GM18873 (cell line): Measurements from ENCODE around the gene WDR70.
"Not testable (repeated sequence)": the region's sequence is repeated elsewhere in the genome, so short reads cannot be mapped to it uniquely, and the experiment has no call there.

Experiments used
- ATAC-seq: cut with Tn5 transposase; IDR thresholded peaks from one replicate; pipeline ENCODE4 v1.9.1; 2021; ENCODE audit warnings: mild to moderate bottlenecking, moderate library complexity, moderate number of reproducible peaks; ENCODE audit not compliant: unreplicated experiment, low FRiP score

WDR70 gene

GRCh38 chr5:37626266-37626665 is 247.1 kb downstream of the WDR70 start:
- no peak for ATAC-seq

GRCh38 chr5:37628876-37629275 is 249.8 kb downstream of the WDR70 start:
- ATAC-seq, result no peak

- ATAC-seq, result no peak
These were observed 252.8 kb downstream of the WDR70 start for GRCh38 chr5:37631939-37632338.

DNA sequence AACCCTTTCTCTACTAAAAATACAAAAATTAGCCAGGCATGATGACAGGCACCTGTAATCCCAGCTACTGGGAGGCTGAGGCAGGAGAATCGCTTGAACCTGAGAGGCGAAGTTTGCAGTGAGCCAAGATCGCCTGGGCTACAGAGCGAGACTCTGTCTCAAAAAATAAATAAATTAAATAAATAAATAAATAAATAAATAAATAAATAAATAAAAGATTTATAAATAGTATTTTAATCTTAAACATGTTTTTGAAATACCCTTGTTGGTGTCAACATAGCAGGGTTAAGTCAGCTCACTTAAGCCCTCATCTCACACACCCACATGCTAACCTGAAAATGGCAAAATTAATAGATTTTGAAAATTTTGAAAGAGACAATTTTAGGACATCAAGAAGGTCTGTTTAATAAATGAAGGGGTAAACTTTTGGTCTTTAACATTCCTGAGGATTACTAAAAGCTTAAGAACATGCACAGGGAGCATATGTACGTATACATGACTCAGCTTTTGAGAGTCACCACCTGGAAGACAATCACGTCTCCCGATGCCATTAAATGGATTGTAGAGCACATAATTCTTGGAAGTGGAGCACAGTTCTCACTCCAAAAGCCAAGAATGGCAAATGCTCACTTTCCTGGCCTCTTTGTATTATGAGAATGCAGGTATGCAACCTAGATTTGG is 258.2 kb downstream of the WDR70 start:
- no peak for ATAC-seq

DNA sequence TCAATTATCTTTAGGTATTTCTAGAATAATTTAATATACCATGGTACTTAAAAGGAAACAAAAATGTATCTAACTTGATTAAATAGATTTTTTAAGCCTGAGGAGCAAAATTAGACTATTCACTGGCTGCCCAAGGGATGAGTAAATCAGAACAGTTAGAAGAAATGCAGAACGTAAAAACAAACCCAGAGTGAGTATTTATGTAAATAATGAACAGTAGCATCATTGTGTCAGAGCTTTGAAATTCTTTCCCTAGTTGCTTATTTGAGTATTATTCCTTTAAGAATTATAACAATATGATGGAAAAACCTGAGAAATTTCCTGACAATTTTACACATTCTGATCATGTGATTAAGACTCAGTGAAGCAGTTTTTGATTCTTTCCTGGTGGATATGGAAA is 259.8 kb downstream of the WDR70 start:
- ATAC-seq, result no peak

DNA sequence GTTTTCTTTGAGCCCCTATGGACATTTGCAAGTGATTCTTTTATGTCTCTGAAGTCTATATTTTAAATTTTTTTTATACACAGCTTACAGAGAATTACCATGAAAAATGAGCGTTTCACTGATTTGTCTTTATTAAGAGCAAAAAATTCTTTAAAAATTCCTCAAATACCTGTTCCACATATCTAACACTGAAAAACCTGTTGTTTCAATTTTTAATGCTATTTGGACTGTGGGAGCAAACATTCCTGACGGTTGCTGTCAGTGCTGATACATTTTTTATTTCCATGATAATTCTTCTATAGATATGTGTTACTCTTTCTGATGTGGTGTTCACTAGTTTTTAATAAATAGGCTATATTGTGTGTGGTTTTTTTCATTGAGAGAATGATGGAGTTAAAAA is 261.0 kb downstream of the WDR70 start:
- ATAC-seq, result no peak

- ATAC-seq, result no peak
These were observed 262.8 kb downstream of the WDR70 start for GRCh38 chr5:37641933-37642332.

- no peak for ATAC-seq
These were observed 266.6 kb downstream of the WDR70 start for GRCh38 chr5:37645707-37646106.

DNA sequence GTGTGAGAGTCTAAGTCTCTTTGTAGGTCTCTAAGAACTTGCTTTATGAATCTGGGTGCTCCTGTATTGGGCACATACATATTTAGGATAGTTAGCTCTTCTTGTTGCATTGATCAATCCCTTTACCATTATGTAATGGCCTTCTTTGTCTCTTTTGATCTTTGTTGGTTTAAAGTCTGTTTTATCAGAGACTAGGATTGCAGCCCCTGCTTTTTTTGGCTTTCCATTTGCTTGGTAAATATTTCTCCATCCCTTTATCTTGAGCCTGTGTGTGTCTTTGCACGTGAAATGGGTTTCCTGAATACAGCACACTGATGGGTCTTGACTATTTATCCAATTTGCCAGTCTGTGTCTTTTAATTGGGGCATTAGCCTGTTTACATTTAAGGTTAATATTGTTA is 275.4 kb downstream of the WDR70 start:
- not testable (repeated sequence) for ATAC-seq

GRCh38 chr5:37657046-37657445 is 277.9 kb downstream of the WDR70 start:
- no peak for ATAC-seq

DNA sequence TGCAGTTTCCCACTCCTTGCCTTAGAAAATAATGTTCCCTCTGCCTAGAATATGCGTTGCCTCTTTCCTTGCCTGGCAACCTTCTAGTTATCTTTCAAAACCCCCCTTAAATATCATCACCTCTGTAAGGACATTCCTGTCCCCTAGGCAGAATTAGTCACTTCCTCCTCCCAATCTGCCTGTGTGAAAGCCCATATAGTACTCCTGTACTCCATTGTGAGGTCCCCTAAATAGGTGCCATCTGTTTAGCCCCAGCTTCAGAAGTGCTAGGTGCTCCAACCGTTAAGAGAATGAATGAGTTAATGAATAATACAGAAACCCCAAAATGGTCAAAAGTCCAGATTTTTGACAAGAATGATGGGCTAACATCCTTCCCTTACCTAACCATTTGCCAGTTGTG is 279.3 kb downstream of the WDR70 start:
- no peak for ATAC-seq

GRCh38 chr5:37660319-37660718 is 281.2 kb downstream of the WDR70 start:
- no peak for ATAC-seq

DNA sequence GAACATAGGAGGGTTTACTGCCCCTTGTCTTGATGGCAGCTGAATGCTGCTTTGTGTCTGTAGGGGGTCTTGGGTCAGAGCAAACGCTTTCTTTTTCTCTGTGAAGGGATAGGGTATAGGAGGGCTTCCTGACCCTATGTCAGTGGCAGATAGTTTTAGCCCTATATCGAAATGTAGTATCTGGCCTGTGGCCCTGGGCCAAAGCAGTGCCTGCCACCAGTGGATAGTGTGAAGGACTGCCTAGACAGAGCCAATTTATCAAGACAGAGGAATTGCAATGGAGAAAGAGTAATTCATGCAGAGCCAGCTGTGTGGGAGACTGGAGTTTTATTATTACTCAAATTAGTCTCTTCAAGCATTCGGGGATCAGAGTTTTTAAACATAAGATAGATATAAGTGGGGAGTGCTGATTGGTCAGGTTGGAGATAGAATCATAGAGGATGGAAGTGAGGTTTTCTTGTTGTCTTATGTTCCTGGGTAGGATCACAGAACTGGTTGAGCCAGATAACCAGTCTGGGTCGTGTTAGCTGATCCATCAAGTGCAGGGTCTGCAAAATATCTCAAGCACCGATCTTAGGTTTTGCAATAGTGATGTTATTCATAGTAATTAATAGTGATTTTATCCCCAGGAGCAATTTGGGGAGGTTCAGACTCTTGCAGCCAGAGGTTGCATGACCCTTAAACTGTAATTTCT is 282.3 kb downstream of the WDR70 start:
- ATAC-seq, result no peak

DNA sequence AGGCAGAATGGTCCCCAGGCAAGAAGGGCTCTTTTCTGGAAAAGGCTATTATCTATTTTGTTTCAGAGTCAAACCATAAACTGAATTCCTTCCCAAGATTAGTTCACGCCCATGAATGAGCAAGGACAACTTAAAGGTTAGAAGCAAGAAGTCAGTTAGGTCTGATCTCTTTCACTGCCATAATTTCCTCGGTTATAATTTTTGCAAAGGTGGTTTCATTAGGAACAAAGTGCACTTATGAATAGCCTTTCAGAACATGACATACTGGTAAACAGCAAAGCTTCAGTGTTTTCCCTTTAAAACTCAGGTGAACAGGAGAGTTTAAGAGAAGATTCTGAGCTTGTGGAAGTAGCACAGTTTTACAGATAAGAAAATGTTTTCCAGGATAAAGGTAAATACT is 282.8 kb downstream of the WDR70 start:
- no peak for ATAC-seq

DNA sequence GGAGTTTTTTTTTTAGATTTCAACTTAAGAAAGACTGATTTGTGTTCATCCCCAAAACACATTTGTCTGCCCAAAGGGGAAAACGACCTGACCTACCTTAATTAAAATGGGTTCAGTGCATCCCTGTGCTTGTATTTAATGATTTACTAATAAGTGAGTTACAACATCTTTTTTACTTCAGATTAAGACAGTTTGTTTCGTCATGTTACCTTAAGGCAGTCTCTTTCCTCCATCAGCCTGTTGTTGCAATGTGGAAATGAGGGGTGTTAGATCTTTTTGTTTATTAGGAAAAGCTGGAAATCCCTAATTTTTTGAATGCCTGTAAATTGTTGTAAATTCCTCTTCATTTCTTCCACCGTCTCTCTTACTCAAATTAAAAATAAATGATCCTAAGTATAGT is 283.2 kb downstream of the WDR70 start:
- ATAC-seq, result no peak

DNA sequence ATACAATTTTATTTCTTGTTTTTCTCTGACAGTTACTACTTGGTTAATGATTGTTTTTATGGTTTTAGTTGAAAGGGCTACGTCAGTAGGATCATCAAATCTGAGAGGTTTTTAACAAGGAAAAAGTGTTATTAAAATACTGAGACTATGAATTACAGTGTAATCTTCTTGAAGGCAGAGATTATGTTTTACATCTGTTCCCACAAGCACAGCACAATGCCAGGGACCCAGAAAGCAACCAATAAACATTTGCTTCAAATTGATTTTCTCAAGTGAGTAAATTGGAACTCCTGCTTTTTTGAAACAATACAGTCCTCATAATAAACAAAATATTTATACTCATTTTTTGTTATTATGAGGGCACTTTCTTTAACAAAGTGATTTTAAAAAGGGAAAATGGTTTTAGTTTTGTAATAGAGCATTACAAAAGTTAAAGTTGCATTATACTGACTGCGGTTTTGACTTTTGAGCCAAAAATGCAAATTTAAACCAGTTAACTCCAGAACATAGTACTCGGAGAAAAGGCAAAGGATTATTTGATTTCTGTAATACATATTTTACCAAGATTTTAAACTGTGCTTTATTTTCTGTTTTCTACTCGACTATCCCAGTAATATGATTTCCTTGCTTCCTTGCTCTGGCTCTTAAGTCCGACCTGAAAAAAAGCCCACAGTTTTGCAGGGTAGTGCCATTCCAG is 283.8 kb downstream of the WDR70 start:
- no peak for ATAC-seq

- no peak for ATAC-seq
These were observed 284.4 kb downstream of the WDR70 start for GRCh38 chr5:37663538-37663937.

DNA sequence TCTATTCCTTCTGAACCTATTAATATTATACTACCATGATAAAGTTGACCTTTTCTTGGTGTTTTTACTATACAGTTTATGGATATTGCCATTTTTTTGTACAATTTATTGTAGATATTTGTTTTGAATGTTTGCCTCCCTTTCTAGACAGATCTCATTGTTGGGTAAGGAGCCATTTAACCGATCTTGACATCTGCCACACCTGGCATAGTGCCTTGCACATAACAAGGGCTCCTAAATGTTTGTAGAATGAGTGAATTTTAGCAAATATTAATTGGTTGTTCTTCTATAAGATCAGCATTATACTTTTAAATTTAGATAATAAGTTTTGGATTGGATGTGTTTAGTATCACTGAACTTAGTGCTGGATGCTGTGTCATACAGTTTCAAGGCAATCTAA is 285.4 kb downstream of the WDR70 start:
- no peak for ATAC-seq

- ATAC-seq, result no peak
These were observed 286.2 kb downstream of the WDR70 start for GRCh38 chr5:37665272-37665671.

- ATAC-seq, result no peak
These were observed 286.8 kb downstream of the WDR70 start for GRCh38 chr5:37665889-37666288.

GRCh38 chr5:37667430-37667829 is 288.3 kb downstream of the WDR70 start:
- ATAC-seq, result no peak

DNA sequence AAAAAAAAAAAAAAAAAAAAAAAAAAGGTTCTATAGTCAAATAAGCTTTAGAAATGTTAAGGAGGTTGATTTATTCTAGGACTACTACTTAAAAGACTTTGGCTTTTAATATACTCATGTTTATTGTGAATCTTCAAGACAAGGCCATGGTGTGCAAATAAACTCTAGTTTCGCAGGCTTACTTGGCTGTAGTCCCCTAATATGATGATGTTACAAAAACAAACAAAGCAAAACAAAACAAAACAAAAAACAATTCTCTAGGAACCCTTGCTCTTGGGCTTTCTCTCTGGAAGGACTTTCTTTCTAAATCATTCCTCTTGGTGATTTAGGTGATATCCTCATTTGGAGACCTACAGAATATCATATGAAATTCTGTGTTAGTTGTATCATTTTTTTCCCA is 288.7 kb downstream of the WDR70 start:
- ATAC-seq, result no peak
